H1 (cell line): ENCODE data around the gene COL12A1. TPM values are rescaled to one million over a fixed set of nuclear protein-coding genes. Genes with fewer than 3 reads are reported as not detected.

Source experiments
- BCL11A ChIP-seq, 2 experiments: IDR thresholded peaks; one replicate each; pipeline ENCODE4 v1.6.1; 2011; ENCODE audit warnings: low read depth in 2 of 2, low read length in 2 of 2, mild to moderate bottlenecking in 2 of 2
- BRCA1 ChIP-seq: IDR thresholded peaks from 2 replicates; pipeline ENCODE4 v1.6.1; 2012; ENCODE audit warnings: low read depth, low read length, improper control_type of control experiment
- CBX5 ChIP-seq: fragments of 300-800, 300-1000 bp; sonication (generic); IDR thresholded peaks from 2 replicates; pipeline ENCODE4 v1.7.1; 2016; ENCODE audit warnings: antibody characterized with exemption, low read length, low read depth
- CEBPB ChIP-seq: IDR thresholded peaks from 2 replicates; pipeline ENCODE4 v1.6.1; 2012; ENCODE audit warnings: low read depth, low read length
- CHD1 ChIP-seq: IDR thresholded peaks from 2 replicates; pipeline ENCODE4 v1.6.1; 2012; ENCODE audit warnings: low read depth, low read length, improper control_type of control experiment
- CREB1 ChIP-seq: IDR thresholded peaks from 2 replicates; pipeline ENCODE4 v1.6.1; 2012; ENCODE audit warnings: inconsistent platforms
- EZH2 ChIP-seq: fragments of 200-600 bp; sonication (generic); IDR thresholded peaks from 2 replicates; pipeline ENCODE4 v1.7.1; 2012; ENCODE audit warnings: low read depth, mild to moderate bottlenecking, moderate library complexity, low read length, inconsistent platforms; ENCODE audit not compliant: severe bottlenecking
- GTF2F1 ChIP-seq: IDR thresholded peaks from 2 replicates; pipeline ENCODE4 v1.6.1; 2012; ENCODE audit warnings: low read depth, low read length, improper control_type of control experiment, borderline replicate concordance
- HDAC2 ChIP-seq, 2 experiments: fragments of 300-600 bp in 1 of 2; sonication (generic) in 1 of 2; IDR thresholded peaks; 2 replicates each; pipeline ENCODE4 v1.6.1; 2011 to 2012; ENCODE audit warnings: low read depth in 2 of 2, low read length in 2 of 2, mild to moderate bottlenecking in 2 of 2, moderate library complexity in 2 of 2, borderline replicate concordance in 1 of 2, inconsistent platforms in 1 of 2
- HDAC6 ChIP-seq: IDR thresholded peaks from one replicate; pipeline ENCODE4 v1.7.1; 2012; ENCODE audit warnings: low read depth, mild to moderate bottlenecking, inconsistent platforms, low read length, moderate library complexity
- NRF1 ChIP-seq: IDR thresholded peaks from 2 replicates; pipeline ENCODE4 v1.6.1; 2011; ENCODE audit warnings: mild to moderate bottlenecking, low read depth, low read length, improper control_type of control experiment
- POLR2A ChIP-seq, 2 experiments: IDR thresholded peaks; 1 replicate in 1 of 2; 2 replicates in 1 of 2; pipeline ENCODE4 v1.6.1; 2011; ENCODE audit warnings: low read depth in 2 of 2, low read length in 2 of 2, mild to moderate bottlenecking in 2 of 2; ENCODE audit errors: control extremely low read depth in 1 of 2
- RAD21 ChIP-seq, 2 experiments: IDR thresholded peaks in 1 of 2; conservative IDR thresholded peaks in 1 of 2; 2 replicates each; pipeline ENCODE4 v1.6.1; 2011; ENCODE audit warnings: low read depth in 2 of 2, low read length in 2 of 2, improper control_type of control experiment in 1 of 2, inconsistent platforms in 1 of 2, mild to moderate bottlenecking in 1 of 2, moderate library complexity in 1 of 2
- SAP30 ChIP-seq: fragments of 300-600 bp; sonication (generic); IDR thresholded peaks from 2 replicates; pipeline ENCODE4 v1.7.1; 2012; ENCODE audit warnings: low read length, moderate library complexity, mild to moderate bottlenecking, inconsistent platforms; ENCODE audit not compliant: insufficient read depth, insufficient replicate concordance
- SP1 ChIP-seq: IDR thresholded peaks from 2 replicates; pipeline ENCODE4 v1.6.1; 2011; ENCODE audit warnings: low read depth, low read length
- SP2 ChIP-seq: IDR thresholded peaks from 2 replicates; pipeline ENCODE4 v1.6.1; 2012; ENCODE audit warnings: mild to moderate bottlenecking, low read length, inconsistent platforms
- SP4 ChIP-seq: IDR thresholded peaks from 2 replicates; pipeline ENCODE4 v1.6.1; 2012; ENCODE audit warnings: low read length, inconsistent platforms
- TBP ChIP-seq: IDR thresholded peaks from 2 replicates; pipeline ENCODE4 v1.6.1; 2011; ENCODE audit warnings: low read depth, low read length, improper control_type of control experiment
- TEAD4 ChIP-seq: IDR thresholded peaks from 2 replicates; pipeline ENCODE4 v1.6.1; 2012; ENCODE audit warnings: low read depth, low read length, inconsistent platforms, mixed read lengths
- ZNF274 ChIP-seq: IDR thresholded peaks from 2 replicates; pipeline ENCODE4 v1.7.0; 2012; ENCODE audit warnings: low read length, borderline replicate concordance; ENCODE audit errors: extremely low read depth
- polyA plus RNA-seq, 7 experiments: library from polyadenylated mRNA; depleted of rRNA in 3 of 7; stranded (reverse) in 5 of 7; unstranded in 2 of 7; fragments of >200 nt in 5 of 7; fragments of 200-250 nt in 2 of 7; gene quantifications; 1 replicate in 5 of 7; 2 replicates in 1 of 7; 4 replicates in 1 of 7; pipeline versions ENCODE4 v1.2.1 to v1.2.3, GENCODE V29; 2011 to 2013; ENCODE audit warnings: missing spikeins in 2 of 7, mixed read lengths in 2 of 7
- total RNA-seq: library from RNA; stranded (reverse); fragmentation: NEBNext Ultra II Directional; extraction: Animal tissue kit (Norgen Biotek cat#: 25700); gene quantifications from 2 replicates; pipeline ENCODE4 v1.2.1, GENCODE V29; 2021
- TF ChIP-seq, protein P1 (sequence below): IDR thresholded peaks from 2 replicates; pipeline ENCODE4 v1.6.1; 2012; ENCODE audit warnings: inconsistent platforms
- TF ChIP-seq, protein P2 (sequence below), 3 experiments: IDR thresholded peaks; 1 replicate in 2 of 3; 2 replicates in 1 of 3; pipeline versions ENCODE4 v1.5.1 to v1.6.1; 2011; ENCODE audit warnings: low read length in 3 of 3, mild to moderate bottlenecking in 3 of 3, inconsistent platforms in 2 of 3, low read depth in 1 of 3, moderate library complexity in 1 of 3; ENCODE audit not compliant: insufficient read depth in 1 of 3; ENCODE audit errors: control extremely low read depth in 1 of 3

Gene COL12A1
- total and polyA plus RNA-seq, 2 of the 8 experiments (the other 6 are each of a cell fraction or from before 2014, with no cell fraction given), result 1.4 to 4.7 TPM

DNA sequence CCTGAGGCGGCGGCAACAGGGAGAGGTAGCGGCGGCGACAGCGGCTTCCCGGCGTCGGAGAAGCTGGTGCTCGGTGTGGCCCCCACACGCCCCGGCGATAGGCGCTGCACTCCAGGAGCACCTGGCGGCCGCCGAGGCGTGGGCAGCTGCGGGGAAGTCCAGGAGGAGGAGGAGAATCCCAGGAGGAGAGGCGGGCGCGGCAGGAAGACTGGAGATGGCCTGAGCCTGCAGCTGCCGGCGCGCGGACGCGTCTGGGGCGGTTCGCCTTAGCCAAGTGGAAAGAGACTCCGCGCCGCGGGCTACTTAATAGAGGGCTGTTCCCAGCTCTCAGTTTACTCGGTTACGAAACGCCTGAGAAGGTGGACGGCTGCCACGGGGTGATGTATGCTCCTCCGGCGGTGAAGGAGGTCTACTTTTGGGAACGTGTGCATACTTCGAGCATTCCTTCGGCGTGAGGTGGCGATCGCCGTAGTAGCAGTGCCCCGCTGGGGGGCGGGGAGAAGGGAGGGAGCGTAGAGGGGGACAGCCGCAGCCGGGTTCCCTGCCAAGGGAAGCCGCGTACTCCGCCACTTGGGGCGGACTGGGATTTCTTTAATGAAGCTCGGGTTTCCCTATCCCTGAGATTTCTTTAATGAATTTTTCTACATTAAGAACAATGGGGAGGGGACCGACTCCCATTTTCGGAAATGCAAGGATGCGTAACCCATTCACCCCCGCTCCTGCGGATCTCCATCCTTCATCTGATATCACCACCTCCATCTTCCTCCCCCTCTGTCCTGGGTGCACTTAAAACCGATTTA, at the start of gene COL12A1 (continued):
- TF ChIP-seq ZNF274 (no peak), EZH2 (peak; percentile 26), SP2 (no peak), SAP30 (no peak), HDAC2 (IDR thresholded peaks at IDR 0.05; ENCODE audit: borderline replicate concordance in 1 of 2, low read depth in 2 of 2, low read length in 2 of 2) (no peak; a peak in 2 of 4 replicates), CHD1 (no peak), SP4 (no peak), POLR2A (IDR thresholded peaks at IDR 0.05; ENCODE audit: control extremely low read depth in 1 of 2, low read depth in 2 of 2, low read length in 2 of 2) (no peak), GTF2F1 (no peak), BRCA1 (no peak), SP1 (no peak), TEAD4 (peak; percentile 68), RAD21 (IDR thresholded peaks at IDR 0.05 in 1 of 2, conservative IDR thresholded peaks at IDR 0.05 in 1 of 2; ENCODE audit: low read depth in 2 of 2, low read length in 2 of 2) (no peak), TBP (no peak), CBX5 (no peak), NRF1 (no peak), BCL11A (IDR thresholded peaks at IDR 0.05; ENCODE audit: low read depth in 2 of 2, low read length in 2 of 2) (no peak), CEBPB (no peak), HDAC6 (no peak), CREB1 (no peak)
- TF ChIP-seq, protein P1, sequence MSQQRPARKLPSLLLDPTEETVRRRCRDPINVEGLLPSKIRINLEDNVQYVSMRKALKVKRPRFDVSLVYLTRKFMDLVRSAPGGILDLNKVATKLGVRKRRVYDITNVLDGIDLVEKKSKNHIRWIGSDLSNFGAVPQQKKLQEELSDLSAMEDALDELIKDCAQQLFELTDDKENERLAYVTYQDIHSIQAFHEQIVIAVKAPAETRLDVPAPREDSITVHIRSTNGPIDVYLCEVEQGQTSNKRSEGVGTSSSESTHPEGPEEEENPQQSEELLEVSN, result no peak
- TF ChIP-seq, protein P2, sequence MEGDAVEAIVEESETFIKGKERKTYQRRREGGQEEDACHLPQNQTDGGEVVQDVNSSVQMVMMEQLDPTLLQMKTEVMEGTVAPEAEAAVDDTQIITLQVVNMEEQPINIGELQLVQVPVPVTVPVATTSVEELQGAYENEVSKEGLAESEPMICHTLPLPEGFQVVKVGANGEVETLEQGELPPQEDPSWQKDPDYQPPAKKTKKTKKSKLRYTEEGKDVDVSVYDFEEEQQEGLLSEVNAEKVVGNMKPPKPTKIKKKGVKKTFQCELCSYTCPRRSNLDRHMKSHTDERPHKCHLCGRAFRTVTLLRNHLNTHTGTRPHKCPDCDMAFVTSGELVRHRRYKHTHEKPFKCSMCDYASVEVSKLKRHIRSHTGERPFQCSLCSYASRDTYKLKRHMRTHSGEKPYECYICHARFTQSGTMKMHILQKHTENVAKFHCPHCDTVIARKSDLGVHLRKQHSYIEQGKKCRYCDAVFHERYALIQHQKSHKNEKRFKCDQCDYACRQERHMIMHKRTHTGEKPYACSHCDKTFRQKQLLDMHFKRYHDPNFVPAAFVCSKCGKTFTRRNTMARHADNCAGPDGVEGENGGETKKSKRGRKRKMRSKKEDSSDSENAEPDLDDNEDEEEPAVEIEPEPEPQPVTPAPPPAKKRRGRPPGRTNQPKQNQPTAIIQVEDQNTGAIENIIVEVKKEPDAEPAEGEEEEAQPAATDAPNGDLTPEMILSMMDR (IDR thresholded peaks at IDR 0.05; ENCODE audit: control extremely low read depth in 1 of 3, insufficient read depth in 1 of 3, low read depth in 1 of 3, low read length in 3 of 3), result no peak
